ENCODE results near the gene SDE2.

DNA sequence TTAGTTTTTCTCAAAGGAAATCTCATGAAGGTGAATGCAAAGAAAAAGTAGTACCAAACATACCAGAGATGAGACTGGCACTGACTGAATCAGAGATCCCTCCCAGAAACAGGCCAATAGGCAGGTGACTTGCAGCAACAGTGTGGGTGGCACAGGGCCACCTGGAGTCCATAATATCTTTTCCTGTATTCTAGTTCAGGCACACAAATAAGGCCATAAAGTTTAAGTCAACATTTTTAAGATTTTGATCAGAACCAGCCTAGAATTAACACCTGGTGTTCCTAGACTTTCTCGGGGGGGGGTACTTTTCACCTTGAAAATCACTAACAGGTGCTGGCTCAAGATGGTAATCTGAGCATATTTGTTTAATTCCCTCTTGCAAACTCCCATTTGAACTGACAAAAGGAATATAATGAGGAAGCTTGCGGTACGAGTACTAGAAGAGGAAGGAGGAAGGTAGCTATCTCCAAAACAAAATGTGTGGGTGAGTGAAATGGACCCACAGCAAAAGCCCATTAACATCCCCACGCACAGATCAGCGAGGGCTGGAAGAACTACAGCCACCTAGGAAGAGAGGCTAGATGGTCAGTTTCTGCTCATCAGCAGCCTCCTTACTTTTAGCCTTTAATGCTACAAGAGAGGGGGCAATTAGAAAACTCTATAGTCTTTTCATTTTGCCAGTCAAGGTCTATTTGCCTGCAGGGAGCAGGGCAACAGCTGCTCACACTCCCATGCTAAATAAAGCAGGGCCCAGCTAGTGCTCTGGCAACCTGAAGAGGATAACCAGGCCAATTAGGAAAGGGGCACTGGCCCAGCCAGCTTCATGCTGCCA lies 18.9 kb downstream of the SDE2 start:
- TF ChIP-seq POLR2A (IDR thresholded peaks at IDR 0.05; ENCODE audit: low read length), result no peak
- no peak for TF ChIP-seq GATA1 (IDR thresholded peaks at IDR 0.05; ENCODE audit: low read depth, low read length)

Measured in erythroblast (primary cell).